Measurements from ENCODE around the gene ST3GAL3.

The ST3GAL3 gene, protein sequence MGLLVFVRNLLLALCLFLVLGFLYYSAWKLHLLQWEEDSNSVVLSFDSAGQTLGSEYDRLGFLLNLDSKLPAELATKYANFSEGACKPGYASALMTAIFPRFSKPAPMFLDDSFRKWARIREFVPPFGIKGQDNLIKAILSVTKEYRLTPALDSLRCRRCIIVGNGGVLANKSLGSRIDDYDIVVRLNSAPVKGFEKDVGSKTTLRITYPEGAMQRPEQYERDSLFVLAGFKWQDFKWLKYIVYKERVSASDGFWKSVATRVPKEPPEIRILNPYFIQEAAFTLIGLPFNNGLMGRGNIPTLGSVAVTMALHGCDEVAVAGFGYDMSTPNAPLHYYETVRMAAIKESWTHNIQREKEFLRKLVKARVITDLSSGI

DNA sequence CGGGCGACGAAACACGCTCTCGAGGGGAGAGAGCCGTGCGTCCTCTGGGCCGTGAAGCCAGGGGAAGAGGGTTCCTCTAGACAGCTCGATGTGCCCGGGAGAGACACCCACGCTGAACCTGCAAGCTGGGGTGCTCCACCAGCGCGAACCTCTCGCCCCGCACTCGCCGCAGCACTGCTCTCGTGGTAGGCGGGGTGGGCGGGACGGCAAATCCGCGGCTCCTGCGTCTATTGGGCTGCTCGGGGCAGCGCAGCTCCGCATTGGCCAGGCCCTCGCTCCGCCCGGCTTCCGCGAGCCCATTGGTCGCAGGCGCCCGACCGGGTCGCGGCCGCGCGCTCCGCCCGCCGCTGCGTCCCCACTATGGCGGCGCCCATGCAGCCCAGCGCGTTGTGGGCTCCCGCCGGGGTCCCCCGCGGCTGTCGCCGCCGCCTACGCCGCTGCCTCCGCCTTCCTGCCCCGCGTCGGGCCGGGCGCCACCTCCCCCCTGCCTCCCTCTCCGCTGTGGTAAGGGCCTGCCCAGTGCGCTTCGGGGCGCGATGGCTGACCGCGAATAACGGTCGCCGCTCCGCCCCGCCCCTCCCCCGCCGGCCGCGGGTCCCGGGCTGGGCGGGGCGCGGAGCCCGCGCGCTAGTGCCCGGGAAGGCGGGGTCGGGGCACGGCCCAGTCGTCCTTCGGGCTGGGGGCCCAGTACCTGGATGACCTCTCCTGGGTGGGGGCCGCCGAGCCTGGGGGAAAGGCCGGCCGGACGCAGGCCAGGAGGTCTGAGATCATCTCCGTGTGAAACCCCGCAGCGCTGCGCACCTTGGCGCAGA, at the start of gene ST3GAL3:
TSS of gene ST3GAL3 (plus strand) at position 347 of the 812 bp plus-strand sequence. CDS start 28,727 bp downstream, outside the sequence.
- peak; percentile 98 for DNase-seq (ENCODE audit: low spot score)

DNA sequence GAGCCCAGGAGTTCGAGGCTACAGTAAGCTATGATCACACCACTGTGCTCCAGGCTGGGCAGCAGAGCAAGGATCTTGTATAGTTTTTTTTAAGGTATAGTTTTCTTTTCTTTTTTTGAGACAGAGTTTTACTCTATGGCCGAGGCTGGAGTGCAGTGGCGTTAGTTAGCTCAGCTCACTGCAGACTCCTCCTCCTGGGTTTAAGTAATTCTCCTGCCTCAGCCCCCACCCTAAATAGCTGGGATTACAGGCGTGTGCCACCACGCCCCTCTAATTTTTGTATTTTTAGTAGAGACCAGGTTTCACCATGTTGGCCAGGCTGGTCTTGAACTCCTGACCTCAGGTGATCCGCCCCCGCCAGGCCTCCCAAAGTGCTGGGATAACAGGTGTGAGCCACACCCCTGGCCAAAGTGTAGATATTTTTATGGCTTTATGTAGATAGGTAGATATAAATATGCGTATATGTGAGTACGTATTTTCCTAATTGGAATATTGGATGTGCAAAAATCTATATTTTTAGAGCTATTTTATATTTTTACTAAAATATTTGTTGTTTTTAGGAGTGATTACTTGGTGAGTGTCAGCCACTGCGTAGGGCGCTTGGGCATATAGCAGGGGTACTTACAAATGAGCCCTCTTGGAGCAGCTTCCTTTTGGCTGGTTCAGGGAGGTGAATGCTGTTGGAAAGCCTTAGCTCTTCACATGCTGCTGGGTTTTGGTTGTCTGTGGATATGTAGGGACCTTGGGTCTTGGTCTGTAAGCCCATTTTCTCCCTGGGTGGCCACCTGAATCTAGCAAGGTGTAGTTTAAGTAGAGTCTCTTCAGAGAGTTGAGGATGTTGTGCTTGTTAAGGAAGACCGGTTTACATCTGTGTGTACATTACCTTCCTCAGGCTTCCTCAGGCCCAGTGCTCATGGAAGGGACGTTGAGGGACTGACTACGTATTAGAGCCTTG, 47.8 kb upstream of the ST3GAL3 start:
- DNase-seq (ENCODE audit: low spot score) = no peak

DNA sequence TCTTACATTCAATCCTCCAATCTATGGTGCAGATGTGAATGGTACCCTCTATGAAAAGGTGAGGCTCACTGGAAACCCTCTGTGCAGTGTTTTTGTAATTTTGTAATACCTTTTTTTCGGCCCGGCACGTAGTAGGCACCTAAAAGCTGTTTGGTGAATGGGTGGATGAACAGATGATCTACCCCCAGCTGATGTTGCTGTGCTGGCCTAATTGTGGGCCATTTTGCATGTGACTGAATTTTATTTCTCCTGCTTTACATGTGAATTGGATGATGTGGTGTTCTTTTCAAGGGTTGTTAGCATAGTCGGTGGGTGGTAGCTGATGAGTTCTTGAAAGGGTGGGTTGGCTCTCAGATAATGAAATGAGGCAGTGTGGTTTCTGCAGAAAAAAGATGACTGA, 47.0 kb upstream of the ST3GAL3 start:
- no peak for DNase-seq (ENCODE audit: low spot score)

DNA sequence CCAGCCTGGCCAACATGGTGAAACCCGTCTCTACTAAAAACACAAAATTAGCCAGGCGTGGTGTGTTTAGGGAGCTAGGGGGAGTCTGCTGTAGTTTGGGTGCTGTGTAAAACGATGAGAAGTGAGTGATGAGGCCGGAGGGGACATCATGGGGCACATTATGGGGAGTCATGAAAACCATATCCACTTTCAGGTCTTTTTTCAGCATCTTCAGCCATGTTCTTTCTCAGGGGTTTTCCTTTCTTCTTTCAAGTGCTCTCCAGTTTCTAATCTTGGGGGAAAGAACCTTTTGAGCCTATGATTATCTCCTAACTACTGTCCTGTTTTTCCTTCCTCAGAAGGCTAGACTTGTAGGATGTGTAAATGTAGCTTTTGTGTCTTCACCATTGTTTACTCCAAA, 43.0 kb upstream of the ST3GAL3 start:
- no peak for DNase-seq (ENCODE audit: low spot score)

DNA sequence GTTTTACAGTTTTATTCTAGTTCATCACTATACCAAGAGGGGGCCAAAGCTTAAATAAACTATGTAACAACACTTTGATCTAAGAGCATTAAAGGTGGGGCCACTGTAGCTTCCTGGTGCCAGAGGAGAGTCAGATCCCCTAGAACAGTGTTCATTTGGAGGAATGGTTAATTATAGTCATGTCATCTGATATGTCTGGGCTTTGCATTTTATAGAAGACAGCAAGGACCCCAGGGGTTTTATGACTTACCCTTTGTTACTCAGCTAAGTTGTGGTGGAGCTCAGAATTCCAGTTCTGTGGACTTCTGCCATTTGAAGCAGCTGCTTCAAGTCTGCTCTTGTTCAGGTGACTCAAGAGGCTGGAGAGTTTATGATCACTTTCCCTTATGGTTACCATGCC, 40.7 kb upstream of the ST3GAL3 start:
- no peak for DNase-seq (ENCODE audit: low spot score)

DNA sequence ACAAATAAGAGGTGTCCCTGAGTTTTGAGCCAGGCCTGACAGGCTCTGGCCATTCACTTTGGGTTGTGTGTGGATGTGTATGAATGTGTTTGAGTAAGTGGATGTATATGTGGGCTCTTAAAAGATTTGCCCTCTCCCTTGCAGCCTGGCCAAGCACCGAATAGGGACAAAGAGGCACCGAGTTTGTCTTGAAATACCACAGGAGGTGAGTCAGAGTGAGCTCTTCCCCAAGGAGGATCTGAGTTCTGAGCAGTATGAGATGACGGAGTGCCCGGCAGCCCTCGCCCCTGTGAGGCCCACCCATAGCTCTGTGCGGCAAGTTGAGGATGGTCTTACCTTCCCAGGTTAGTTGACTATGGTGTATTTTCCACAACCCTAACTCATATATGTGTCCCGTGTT, 38.4 kb upstream of the ST3GAL3 start:
- peak; percentile 40 for DNase-seq (ENCODE audit: low spot score)

DNA sequence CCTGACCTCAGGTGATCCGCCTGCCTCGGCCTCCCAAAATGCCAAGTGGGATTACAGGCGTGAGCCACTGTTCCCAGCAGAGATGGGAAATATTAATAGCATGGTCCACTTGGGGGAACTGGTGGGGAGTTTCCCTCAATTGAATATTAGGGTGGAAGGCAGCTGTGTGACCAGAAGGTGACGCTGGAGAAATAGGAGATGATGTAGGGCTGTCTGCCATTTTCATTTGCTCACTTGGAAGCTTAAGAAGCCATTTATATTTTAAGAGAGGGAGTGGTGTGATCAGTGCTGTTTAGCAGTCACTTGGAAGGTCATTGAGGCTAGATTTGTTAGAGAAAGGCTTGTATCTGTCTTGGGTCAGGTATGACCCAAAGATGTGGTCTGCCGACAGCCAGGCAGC, 37.5 kb upstream of the ST3GAL3 start:
- no peak for DNase-seq (ENCODE audit: low spot score)

DNA sequence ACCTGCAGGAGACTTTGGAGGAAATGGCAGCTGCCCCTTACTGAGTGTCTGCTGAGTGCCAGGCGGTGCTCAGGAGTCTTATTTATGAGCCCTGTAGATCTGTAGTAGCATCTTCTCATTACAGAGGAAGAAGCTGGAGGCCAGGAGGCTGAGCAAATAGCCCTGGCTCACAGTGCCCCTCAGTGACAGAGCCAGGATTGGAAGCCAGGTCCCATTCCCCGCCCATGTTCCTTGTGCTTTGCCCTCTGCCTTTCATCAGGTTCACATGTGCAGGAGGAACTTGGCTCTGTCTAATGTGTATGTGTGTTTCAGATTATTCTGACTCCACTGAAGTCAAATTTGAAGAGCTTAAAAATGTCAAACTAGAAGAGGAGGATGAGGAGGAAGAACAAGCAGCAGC, 36.1 kb upstream of the ST3GAL3 start:
- no peak for DNase-seq (ENCODE audit: low spot score)

DNA sequence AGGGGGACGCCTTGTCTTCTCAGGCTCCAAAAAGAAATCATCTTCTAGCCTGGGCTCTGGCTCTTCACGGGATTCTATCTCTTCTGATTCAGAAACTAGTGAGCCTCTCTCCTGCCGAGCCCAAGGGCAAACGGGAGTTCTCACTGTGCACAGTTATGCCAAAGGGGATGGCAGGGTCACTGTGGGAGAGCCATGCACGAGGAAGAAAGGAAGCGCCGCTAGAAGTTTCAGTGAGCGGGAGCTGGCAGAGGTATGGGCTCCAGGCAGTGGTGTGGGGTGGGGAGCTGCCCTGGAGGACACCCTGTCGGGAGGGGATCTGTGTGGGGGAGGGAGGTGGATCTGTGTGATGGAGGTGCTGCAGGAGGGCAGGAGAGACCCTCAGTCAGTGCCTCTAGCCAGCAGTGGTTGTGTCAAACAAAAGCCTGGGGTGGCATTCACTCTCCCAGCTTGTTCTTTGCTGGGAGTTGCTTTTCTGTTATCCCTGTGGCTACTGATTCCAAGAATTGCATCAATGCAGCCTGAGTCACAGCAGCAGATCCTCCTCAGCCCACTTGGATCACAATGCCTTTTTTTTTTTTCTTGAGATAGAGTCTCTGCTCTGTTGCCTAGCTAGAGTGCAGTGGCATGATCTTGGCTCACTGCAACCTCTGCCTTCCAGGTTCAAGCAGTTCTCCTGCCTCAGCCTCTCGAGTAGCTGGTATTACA, 35.6 kb upstream of the ST3GAL3 start:
- DNase-seq (ENCODE audit: low spot score) = peak; percentile 77

DNA sequence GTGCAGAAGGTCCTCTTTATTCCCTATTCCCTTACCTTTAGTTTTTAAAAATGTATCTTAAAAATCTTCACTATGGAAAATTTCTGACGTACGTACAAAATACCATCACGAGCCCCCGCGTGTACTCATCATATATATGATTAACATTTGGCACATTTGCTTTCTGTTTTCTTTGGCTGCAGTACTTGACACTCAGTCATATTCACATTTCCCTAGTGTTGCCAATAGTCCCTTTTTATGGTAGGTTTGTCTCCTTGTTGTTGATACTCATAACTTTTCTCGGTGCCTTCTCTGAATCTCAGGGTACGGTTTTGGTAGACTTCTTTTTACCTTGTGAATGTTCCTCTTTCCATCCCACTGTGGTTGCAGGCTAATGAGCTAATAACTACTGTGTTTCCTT, 34.1 kb upstream of the ST3GAL3 start:
- DNase-seq (ENCODE audit: low spot score) = no peak

DNA sequence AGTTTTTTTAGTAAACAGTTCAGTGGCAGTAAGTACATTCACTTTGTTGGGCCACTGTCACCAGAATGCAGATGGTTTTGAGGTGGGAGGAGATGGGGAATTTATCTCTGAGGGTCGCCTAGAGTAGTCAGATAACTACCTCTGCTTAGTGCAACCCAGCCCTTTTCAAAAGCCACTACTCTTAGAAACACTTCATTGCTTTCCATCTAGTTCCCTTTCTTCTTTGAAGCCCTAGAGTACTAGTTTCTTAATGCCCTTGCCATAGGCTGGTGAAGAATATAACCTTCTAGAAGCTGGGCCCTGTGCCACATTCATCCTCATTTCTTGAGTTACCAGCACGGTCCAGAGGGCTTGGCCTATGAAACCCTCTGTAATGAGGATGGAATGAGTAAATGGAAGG, 28.4 kb upstream of the ST3GAL3 start:
- DNase-seq (ENCODE audit: low spot score) = no peak

DNA sequence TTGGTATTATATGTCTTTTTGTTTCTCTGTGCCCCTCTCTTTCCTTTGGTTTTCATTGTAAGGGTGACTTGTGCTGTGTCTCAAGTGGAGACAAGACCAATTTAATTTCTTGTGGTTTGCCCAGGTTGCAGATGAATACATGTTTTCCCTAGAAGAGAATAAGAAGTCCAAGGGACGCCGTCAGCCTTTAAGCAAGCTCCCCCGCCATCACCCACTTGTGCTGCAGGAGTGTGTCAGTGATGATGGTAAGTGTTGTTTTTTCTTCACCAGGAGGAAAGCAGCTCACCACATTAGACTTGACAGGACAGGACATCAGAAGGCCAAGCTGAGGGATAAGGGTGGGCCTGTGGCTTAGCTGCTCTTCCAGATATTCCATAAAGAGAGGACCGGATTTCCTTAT, 23.8 kb upstream of the ST3GAL3 start:
- DNase-seq (ENCODE audit: low spot score) = no peak

DNA sequence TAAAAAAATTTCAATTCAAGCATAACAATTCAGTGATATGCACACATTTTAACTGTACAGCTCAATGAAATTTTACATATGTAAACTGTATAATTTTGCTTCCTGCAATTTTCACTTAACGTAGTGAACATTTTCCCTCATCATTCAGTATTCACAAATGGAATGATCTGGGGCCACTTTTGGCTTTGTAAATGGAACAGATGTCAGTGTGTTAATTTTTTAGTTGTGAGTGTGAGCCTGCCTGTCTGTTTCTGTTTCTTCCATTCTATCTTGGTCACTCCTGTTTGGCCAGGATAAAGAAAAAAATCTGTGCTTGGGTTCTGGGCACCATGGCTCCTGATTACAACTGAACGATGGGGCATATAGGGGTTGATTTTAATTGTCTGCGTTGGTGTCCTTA, 20.5 kb upstream of the ST3GAL3 start:
- DNase-seq (ENCODE audit: low spot score) = no peak

DNA sequence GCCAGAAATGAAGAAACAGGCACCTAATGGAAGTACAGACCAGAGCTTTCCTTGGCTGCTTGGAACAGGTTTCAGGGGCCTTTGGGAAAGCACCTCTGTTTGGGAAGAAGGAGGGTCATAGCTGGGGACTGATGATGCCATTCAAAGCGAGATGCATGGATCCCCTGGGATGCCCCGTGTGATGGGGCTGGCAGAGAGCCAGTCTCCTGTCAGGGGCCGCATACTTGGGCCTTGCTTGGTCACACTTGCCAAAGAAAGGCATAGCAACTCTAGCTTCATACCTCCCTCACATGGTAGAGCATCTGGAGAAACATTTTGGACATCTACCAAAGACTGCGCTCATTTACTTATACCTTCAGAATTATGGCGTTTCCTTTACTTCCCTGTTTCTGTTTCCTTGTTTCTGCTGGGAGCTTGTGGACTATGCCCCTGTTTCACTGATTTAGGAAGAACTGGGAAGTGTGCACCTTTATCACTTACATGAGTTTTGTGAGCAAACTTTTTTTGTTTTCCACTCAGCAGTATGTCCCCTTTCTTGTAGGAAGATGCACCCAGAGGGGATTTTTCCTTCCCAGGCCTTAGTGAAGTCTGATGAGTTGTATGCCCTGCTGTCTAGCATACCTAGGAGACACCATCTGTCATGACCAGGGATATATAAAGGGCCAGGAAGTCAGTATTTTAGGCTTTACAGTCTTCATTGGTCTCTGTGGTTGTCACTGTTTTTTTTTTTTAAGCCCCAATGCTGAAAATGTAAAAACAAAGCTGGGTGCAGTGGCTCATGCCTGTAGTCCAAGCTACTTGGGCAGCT, 19.8 kb upstream of the ST3GAL3 start:
- DNase-seq (ENCODE audit: low spot score) = no peak

DNA sequence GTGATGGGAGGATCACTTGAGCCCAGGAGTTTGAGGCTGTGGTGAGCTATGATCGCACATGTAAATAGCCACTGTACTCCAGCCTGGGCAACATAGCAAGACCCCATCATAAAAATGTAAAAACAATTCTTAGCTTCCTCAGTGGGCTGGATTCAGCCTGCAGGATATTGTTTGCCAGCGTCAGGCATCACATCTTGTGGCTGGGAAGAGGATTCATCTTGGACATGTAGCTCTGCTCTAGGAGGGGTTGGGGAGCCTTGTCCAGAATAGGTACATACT, 19.3 kb upstream of the ST3GAL3 start:
- no peak for DNase-seq (ENCODE audit: low spot score)

DNA sequence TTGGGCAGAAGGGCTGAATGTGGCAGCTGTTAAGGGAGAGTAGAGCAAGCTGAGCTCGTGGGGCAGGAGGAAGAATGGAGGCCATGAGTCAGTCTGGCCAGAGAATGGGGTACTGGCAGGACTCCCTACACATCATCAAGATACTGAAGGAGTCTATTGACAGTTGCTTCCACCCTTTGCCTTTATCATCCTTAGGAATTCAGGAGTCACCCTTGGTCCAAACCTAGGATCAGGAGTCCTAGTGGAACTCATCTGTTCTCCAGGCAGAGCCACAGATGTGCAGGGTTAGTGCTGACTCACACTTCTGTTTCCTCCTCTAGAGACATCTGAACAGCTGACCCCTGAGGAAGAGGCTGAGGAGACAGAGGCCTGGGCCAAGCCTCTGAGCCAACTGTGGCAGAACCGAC, 18.7 kb upstream of the ST3GAL3 start:
- DNase-seq (ENCODE audit: low spot score) = peak; percentile 64

DNA sequence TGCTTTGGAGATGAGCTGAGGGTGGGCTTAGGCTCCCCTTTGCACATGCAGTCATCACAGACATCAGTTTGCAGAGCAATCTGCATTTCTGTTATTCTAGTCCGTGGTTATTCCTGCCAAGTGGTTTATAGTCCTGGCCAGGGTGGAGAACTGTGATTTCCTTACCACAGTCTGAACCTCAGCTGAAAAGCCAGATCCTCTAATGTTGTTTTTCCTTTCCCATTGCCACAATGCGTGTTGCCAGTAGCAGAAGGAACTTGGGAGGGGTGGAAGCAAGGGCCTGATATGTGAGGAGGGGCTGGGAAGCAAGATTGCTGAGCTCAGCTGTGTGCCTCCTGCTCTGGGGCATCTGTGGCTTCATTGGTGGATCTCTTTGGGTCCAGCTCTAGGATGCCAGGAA, 18.0 kb upstream of the ST3GAL3 start:
- no peak for DNase-seq (ENCODE audit: low spot score)

DNA sequence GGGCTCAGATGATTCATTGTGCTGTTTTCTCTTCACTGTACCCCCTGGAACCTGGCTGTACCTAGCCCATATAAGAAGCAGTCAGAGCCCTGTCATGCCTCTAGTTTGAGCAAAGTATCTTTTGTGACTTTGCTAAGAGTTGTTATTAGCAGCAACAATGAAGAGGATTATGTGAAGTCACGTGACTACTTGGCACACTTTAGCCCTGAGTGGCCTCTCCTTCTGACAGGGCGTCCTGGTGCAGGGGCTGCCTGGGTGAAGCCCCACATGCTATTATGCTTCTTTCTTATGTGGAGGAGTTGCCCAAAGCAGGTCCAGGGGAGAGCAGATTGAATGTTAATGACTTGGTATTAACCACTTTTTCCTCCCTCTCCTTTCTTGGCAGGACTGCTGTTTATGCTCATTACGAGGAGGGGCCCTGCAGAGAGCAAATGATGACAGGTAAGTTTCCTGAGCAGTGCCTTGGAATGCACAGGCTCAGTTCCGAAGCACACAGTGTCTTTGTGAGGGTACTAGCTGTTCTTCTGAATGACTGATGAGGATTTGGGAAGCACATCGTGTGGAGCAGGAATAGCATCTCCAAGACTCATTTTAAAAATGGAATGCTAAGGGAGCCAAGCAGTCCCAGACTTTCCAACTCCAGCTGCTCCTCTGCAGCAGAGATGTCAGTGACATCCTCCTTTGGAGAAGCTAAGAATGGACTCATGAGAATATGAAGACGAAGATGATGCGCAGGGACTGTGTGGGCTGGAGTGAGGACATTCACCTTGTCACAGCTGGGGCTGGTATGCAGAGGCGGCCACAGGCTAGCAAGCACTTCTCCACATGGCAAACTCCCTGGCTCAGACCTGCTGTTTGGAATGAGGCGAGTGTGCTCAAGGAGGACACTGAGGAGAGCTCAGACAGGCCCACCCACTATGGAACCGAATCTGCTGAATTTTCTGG, 15.2 kb upstream of the ST3GAL3 start:
- DNase-seq (ENCODE audit: low spot score) = no peak

DNA sequence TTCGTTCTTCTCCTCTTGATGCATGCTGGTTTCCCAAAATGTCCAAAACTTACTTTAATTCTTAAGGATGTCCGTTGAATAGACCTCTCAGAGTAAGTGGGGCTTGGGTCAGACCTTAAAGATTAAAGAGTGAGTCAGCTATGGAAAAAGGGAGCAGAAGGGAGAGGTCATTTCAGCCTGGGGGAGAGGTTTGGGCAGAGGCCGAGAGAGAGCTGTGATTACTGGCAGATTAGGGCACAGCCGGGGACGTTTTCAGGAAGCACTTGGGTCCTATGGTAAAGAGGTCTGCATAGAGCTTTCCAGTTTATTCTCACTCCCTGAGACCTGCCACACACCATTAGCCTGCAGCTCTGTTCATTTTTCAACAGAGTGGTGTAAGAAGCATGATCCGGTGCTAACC, 14.0 kb upstream of the ST3GAL3 start:
- no peak for DNase-seq (ENCODE audit: low spot score)

DNA sequence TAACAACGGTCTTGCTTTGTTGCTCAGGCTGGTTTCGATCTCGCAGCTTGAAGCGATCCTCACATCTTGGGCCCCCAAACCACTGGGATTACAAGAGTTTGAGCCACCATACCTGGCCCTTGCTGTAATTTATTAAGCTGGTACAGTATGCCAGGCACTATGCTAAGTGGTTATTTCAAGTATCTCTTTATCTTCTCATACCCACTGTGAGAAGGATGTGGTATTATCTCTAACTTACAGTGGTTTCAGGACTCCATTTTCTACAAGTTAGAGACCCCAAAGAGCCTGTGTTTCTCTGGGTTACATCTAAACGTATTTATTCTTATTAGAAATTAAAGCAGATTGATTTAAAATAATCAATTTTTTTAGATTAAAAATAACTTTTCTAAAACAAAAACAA, 8.1 kb upstream of the ST3GAL3 start:
- no peak for DNase-seq (ENCODE audit: low spot score)

Data from hepatic stellate cell (primary cell).